ENCODE results near the gene EGLN1.

DNA sequence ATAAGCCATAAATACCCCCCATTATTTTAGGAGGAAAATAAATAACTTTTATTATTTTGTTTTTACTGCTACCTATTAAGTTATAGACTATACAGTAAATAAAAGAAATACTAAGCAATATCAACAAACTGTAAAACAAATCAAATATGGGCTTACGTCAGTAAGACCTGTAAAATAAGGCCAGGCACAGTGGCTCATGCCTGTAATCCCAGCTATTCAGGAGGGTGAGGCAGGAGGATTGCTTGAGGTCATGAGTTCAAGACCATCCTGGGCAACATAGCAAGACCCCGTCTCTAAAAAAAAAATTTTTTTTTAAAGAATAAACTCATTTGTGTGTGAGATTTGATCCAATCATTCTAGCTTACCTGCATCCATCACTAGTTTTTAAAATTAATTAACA is 17.8 kb downstream of the EGLN1 start:
- TF ChIP-seq, protein P1, sequence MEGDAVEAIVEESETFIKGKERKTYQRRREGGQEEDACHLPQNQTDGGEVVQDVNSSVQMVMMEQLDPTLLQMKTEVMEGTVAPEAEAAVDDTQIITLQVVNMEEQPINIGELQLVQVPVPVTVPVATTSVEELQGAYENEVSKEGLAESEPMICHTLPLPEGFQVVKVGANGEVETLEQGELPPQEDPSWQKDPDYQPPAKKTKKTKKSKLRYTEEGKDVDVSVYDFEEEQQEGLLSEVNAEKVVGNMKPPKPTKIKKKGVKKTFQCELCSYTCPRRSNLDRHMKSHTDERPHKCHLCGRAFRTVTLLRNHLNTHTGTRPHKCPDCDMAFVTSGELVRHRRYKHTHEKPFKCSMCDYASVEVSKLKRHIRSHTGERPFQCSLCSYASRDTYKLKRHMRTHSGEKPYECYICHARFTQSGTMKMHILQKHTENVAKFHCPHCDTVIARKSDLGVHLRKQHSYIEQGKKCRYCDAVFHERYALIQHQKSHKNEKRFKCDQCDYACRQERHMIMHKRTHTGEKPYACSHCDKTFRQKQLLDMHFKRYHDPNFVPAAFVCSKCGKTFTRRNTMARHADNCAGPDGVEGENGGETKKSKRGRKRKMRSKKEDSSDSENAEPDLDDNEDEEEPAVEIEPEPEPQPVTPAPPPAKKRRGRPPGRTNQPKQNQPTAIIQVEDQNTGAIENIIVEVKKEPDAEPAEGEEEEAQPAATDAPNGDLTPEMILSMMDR (IDR thresholded peaks at IDR 0.05), result no peak
- no peak for TF ChIP-seq ZFX (IDR thresholded peaks at IDR 0.05; ENCODE audit: borderline replicate concordance)

All from 22Rv1 (cell line).